ENCODE results near the gene SMAP1.

DNA sequence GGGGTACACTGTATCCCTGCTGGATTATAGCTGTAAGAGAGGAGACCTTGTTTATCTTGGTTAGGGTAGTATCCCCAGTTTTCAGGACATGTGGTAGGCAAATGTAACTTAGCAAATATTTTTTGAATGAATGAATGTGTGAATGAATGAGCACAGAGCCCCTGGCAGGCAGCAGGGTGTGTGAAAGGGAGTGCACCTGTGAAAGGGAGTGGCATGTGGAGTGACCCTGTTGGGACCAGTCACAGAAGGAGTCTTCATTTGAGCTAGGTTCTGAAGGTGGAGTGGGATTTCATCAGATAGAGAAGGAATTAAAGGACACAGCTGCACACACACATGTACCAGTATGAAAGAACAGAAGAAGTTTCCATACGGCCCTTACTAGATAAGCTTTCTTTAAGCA lies 4.9 kb downstream of the SMAP1 start:
- no peak for TF ChIP-seq POLR2A (IDR thresholded peaks at IDR 0.05)
- TF ChIP-seq, protein P1, sequence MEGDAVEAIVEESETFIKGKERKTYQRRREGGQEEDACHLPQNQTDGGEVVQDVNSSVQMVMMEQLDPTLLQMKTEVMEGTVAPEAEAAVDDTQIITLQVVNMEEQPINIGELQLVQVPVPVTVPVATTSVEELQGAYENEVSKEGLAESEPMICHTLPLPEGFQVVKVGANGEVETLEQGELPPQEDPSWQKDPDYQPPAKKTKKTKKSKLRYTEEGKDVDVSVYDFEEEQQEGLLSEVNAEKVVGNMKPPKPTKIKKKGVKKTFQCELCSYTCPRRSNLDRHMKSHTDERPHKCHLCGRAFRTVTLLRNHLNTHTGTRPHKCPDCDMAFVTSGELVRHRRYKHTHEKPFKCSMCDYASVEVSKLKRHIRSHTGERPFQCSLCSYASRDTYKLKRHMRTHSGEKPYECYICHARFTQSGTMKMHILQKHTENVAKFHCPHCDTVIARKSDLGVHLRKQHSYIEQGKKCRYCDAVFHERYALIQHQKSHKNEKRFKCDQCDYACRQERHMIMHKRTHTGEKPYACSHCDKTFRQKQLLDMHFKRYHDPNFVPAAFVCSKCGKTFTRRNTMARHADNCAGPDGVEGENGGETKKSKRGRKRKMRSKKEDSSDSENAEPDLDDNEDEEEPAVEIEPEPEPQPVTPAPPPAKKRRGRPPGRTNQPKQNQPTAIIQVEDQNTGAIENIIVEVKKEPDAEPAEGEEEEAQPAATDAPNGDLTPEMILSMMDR (IDR thresholded peaks at IDR 0.05): no peak

Data from thyroid gland (tissue), 4 donors.